ENCODE data around the gene DRG2. TPM values are rescaled to one million over a fixed set of nuclear protein-coding genes. Genes with fewer than 3 reads are reported as not detected.

The DRG2 gene
- total RNA-seq, 1 donor from 2014 or later = 31.3 TPM

- DNase-seq (ENCODE audit: low read depth in 2 of 2) = no peak
Observed at GRCh38 chr17:18142417-18142816, 54.7 kb downstream of the DRG2 start.

GRCh38 chr17:18143044-18143936 lies 55.5 kb downstream of the DRG2 start:
- peak; percentile 30 to 31 for DNase-seq (ENCODE audit: low read depth in 2 of 2)

GRCh38 chr17:18144261-18144660 lies 56.5 kb downstream of the DRG2 start:
- DNase-seq (ENCODE audit: low read depth in 2 of 2) = no peak

GRCh38 chr17:18144855-18145254 lies 57.1 kb downstream of the DRG2 start:
- peak in 1 of 2 donors; percentile 38 for DNase-seq (ENCODE audit: low read depth in 2 of 2)

DNA sequence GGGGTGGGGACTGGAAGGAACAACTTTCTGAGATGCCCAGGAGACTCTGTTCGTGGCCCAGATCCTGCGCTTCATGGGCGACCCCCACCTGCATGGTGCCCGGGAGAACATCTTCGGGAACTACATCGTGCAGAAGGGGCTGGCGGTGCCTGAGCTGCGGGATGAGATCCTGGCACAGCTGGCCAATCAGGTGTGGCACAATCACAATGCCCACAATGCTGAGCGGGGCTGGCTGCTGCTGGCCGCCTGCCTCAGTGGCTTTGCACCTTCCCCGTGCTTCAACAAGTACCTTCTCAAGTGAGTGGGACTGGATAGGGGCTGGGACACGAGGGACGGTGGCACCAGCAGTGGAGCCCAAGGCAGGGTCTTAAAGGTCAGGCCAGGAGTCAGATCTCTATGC lies 58.1 kb downstream of the DRG2 start:
- no peak for DNase-seq (ENCODE audit: low read depth in 2 of 2)

DNA sequence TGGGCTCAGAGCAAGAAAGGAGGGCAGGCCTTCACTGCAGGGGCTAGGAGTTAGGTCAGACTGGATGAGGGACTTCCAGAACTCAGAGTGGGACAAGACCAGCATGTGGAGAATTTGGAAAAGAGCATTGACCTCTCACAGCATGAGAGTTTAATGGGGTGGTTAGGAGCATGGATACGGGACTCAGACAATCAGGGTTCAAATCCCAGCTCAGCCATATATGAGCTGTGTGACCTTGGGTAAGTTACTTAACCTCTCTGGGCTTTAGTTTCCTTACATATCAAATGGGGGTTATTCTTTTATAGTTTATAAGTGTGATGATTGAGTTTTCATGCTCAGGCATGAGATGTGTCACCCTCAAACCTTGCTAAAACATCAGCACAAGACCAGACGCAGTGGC lies 58.5 kb downstream of the DRG2 start:
- DNase-seq (ENCODE audit: low read depth in 2 of 2) = no peak

- no peak for DNase-seq (ENCODE audit: low read depth in 2 of 2)
Observed at GRCh38 chr17:18146980-18147379, 59.2 kb downstream of the DRG2 start.

GRCh38 chr17:18148586-18148985 lies 60.8 kb downstream of the DRG2 start:
- no peak for DNase-seq (ENCODE audit: low read depth in 2 of 2)

GRCh38 chr17:18151290-18151689 lies 63.5 kb downstream of the DRG2 start:
- DNase-seq (ENCODE audit: low read depth in 2 of 2) = no peak

- DNase-seq (ENCODE audit: low read depth in 2 of 2) = no peak
Observed at GRCh38 chr17:18155179-18155578, 67.4 kb downstream of the DRG2 start.

- peak in 1 of 2 donors; percentile 11 for DNase-seq (ENCODE audit: low read depth in 2 of 2)
Observed at GRCh38 chr17:18156171-18156975, 68.6 kb downstream of the DRG2 start.

DNA sequence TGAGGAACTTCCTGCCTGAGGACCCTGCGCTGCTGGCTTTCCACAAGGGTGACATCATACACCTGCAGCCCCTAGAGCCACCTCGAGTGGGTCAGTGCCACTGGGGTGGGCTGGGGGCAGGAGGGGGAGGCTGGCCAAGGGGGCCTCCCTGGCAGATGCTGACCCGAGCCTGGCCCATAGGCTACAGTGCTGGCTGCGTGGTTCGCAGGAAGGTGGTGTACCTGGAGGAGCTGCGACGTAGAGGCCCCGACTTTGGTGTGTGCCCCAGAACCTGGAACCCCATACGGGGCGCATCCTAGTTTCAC lies 69.2 kb downstream of the DRG2 start:
- no peak for DNase-seq (ENCODE audit: low read depth in 2 of 2)

Other genes with a start within 250 kb of the DRG2 start
- 12.6 and 18.5 TPM in 2 replicates for gene TOM1L2, start 115.5 kb upstream of the DRG2 start, total RNA-seq
- gene DRC3, start 115.1 kb upstream of the DRG2 start, total RNA-seq = 1.1 and 2.0 TPM in 2 replicates
- gene ATPAF2, start 48.8 kb upstream of the DRG2 start, total RNA-seq = 14.8 and 15.1 TPM in 2 replicates
- gene GID4, start 48.5 kb upstream of the DRG2 start, total RNA-seq = 5.2 and 5.6 TPM in 2 replicates
- under 0.01 and 0.22 TPM in 2 replicates for gene MYO15A, start 20.8 kb downstream of the DRG2 start, total RNA-seq
- gene ALKBH5, start 95.9 kb downstream of the DRG2 start, total RNA-seq = 43.6 and 70.6 TPM in 2 replicates
- 13.9 and 14.6 TPM in 2 replicates for gene LLGL1, start 137.7 kb downstream of the DRG2 start, total RNA-seq
- gene FLII, start 170.8 kb downstream of the DRG2 start, total RNA-seq = 247 and 272 TPM in 2 replicates
- 8.1 and 10.3 TPM in 2 replicates for gene MIEF2, start 172.7 kb downstream of the DRG2 start, total RNA-seq
- 13.1 and 14.1 TPM in 2 replicates for gene TOP3A, start 227.0 kb downstream of the DRG2 start, total RNA-seq
- 10.7 and 15.5 TPM in 2 replicates for gene SMCR8, start 227.3 kb downstream of the DRG2 start, total RNA-seq